Stimulated activated CD4-positive, alpha-beta T cell treated with anti-CD3 and anti-CD28 coated beads, Interleukin-15, amount 100 ng/mL, for 1 hour (primary cell): ENCODE results near the gene TNRC18.
"Not testable (repeated sequence)": the region's sequence is repeated elsewhere in the genome, so short reads cannot be mapped to it uniquely, and the experiment has no call there.

ENCODE experiments used
- DNase-seq, 2 donors: peaks; one replicate each; pipeline ENCODE4 v3.0.0-alpha.2; 2020; ENCODE audit warnings: low read depth in 1 of 2, low spot score in 1 of 2

Gene TNRC18

DNA sequence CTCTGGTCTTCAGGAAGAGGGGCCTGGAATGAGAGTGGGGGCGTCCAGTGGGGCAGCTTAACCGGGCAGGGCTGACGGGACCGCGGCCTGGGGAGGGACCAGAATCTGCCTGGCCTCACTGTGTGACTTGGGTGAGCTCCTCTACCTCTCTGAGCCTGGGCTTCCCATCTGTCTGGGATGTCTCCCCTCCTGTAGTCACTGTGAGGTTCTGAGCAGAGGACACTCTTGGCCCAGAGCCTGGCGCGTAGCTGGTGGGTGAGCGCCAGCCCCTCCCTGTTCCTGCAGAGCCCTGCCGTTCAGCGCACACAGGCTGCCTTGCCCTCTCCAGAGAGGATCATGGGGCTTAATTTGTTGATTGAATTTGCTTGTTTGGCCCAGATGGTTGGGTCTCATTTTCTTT lies 148.1 kb downstream of the TNRC18 start:
- DNase-seq = not testable (repeated sequence)

- DNase-seq = not testable (repeated sequence)
These were observed 148.6 kb downstream of the TNRC18 start for GRCh38 chr7:5274985-5275431.

- no peak for DNase-seq
These were observed 149.2 kb downstream of the TNRC18 start for GRCh38 chr7:5274441-5274840.

DNA sequence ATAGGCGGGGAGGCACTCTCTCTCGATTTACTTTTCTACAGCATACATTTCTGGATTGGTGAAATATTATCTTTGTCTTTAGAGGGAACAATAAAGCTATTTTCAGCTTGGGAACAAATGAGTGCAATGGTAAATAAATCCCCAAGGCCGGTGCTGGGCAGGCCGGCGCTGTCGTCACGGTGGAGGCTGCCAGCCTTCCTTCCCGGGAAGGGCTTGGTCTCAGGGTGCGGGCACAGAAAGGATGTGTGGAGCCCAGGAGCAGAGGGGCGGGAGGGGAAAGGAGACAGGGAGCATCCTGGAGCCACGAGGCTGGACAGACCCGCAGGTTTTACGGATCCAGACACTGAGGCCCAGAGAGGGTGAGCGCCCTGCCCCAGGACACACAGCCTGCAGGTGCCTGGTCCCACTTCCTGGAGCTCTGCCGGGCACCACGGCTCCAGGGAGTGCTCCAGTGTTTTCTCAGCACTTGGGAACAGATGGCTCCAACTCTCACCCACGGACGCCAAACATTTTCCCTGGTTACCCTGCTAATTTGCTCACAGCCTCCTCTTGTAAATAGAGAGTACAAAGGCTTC lies 149.7 kb downstream of the TNRC18 start:
- DNase-seq = not testable (repeated sequence)

- no peak for DNase-seq
These were observed 152.8 kb downstream of the TNRC18 start for GRCh38 chr7:5270788-5271187.

GRCh38 chr7:5269992-5270657 lies 153.5 kb downstream of the TNRC18 start:
- not testable (repeated sequence) for DNase-seq

GRCh38 chr7:5267829-5268228 lies 155.8 kb downstream of the TNRC18 start:
- DNase-seq = not testable (repeated sequence)

DNA sequence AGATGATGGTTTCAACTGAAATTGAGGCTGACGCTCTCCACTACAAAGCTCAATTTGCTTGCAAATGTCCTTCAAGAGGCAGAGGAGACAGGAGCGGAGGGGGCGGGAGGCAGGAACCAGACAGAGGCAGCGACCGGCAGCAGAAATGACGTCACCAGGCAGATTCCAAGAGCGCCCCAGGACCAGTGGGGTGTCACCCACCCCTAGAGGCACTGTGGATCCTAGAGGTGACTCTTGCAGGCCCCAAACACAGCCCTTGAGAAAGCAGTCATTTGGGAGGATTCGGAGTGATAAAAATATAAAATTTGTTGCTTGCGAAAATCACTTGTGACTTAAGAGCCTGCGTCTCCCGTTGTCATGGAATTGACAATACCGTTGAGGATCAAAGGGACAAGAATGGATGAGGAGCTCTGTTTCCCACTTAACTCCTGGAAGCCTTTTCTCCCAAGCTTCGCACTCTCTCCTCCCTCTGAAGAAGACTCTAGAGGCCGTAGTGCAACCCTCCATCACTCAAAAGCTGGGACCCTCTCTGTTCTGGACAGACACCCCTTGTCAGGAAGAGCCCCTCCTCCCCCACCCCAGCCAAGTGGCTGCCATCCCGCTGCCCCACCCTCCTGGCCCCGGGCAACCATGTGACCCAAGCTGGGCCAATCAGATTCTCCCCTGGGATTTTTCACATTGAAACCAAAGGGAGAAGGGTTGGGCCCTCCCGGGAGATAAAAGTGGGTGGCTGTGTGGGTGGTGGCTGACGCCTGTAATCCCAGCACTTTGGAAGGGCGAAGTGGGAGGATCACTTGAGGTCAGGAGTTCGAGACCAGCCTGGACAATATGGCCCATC lies 157.2 kb downstream of the TNRC18 start:
- no peak for DNase-seq

- DNase-seq = no peak
These were observed 158.1 kb downstream of the TNRC18 start for GRCh38 chr7:5265320-5266190.

DNA sequence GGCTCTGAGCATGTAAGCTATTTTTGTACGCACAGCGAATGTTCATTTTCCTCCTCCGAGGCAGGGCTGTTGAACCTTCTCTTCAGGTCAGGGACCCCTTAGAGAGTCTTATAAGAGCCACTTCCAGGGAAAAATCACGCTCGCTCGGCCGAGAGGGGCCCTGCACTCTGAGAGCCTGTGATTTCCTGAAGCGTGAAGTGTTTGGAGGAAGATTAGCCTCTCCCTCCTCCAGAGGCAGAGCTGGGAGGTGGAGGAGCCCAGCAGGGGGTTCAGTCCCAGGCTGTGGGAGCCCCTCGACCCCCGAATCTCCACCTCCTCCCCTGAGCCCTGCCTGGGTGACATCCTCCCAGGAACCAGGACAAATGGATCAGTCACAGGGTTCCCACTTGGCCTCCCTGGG lies 160.6 kb downstream of the TNRC18 start:
- DNase-seq = not testable (repeated sequence)

- not testable (repeated sequence) for DNase-seq
These were observed 163.0 kb downstream of the TNRC18 start for GRCh38 chr7:5260530-5261068.
